HepG2 (cell line): Measurements from ENCODE around the gene CCS. TPM values are rescaled to one million over a fixed set of nuclear protein-coding genes. Genes with fewer than 3 reads are reported as not detected.

Source experiments
- AKNA ChIP-seq: sonication (generic); formaldehyde crosslinking; IDR thresholded peaks from 2 replicates; pipeline ENCODE4 v1.4.0; 2020; ENCODE audit warnings: missing genetic modification reagents, borderline replicate concordance
- GTF3A ChIP-seq: sonication (generic); formaldehyde crosslinking; conservative IDR thresholded peaks from 2 replicates; pipeline ENCODE4 v1.4.0; 2020; ENCODE audit warnings: mild to moderate bottlenecking, missing genetic modification reagents
- HDAC6 ChIP-seq: fragments of 200-600 bp; sonication (generic); IDR thresholded peaks from 2 replicates; pipeline ENCODE4 v1.7.0; 2017; ENCODE audit warnings: mild to moderate bottlenecking, antibody characterized with exemption, low read length, low read depth
- HNRNPL ChIP-seq: fragments of 200-400 bp; formaldehyde crosslinking; IDR thresholded peaks from 2 replicates; pipeline ENCODE4 v1.6.1; 2017; ENCODE audit warnings: mild to moderate bottlenecking, low read depth, low read length
- ISX ChIP-seq: sonication (generic); formaldehyde crosslinking; conservative IDR thresholded peaks from 2 replicates; pipeline ENCODE4 v1.5.0; 2020; ENCODE audit warnings: missing genetic modification reagents
- KDM1A ChIP-seq: IDR thresholded peaks from 2 replicates; pipeline ENCODE4 v1.6.1; 2016; ENCODE audit warnings: missing compliant biosample characterization
- KMT2B ChIP-seq: IDR thresholded peaks from 2 replicates; pipeline ENCODE4 v1.6.1; 2016; ENCODE audit warnings: missing genetic modification reagents, missing compliant biosample characterization
- PCBP1 ChIP-seq: fragments of 200-400 bp; formaldehyde crosslinking; IDR thresholded peaks from 2 replicates; pipeline ENCODE4 v1.6.1; 2017; ENCODE audit warnings: mild to moderate bottlenecking, low read depth, low read length, borderline replicate concordance
- RXRA ChIP-seq: sonication (generic); formaldehyde crosslinking; IDR thresholded peaks from 2 replicates; pipeline ENCODE4 v1.5.1; 2020; ENCODE audit warnings: missing genetic modification reagents
- SRF ChIP-seq: IDR thresholded peaks from 2 replicates; pipeline ENCODE4 v1.6.1; 2011; ENCODE audit warnings: mild to moderate bottlenecking, low read depth, low read length, moderate library complexity
- SYNCRIP ChIP-seq: fragments of 200-400 bp; formaldehyde crosslinking; IDR thresholded peaks from 2 replicates; pipeline ENCODE4 v1.6.1; 2018; ENCODE audit warnings: mild to moderate bottlenecking, low read depth, low read length; ENCODE audit not compliant: insufficient read depth
- ZFP36L2 ChIP-seq: sonication (generic); formaldehyde crosslinking; IDR thresholded peaks from 2 replicates; pipeline ENCODE4 v1.4.0; 2020; ENCODE audit warnings: missing genetic modification reagents
- ZNF138 ChIP-seq: sonication (generic); formaldehyde crosslinking; IDR thresholded peaks from 2 replicates; pipeline ENCODE4 v1.5.0; 2020; ENCODE audit warnings: mild to moderate bottlenecking, low read depth, missing genetic modification reagents
- ZNF224 ChIP-seq: sonication (generic); formaldehyde crosslinking; IDR thresholded peaks from 2 replicates; pipeline ENCODE4 v1.5.0; 2020; ENCODE audit warnings: mild to moderate bottlenecking, missing genetic modification reagents
- ZNF44 ChIP-seq: sonication (generic); formaldehyde crosslinking; IDR thresholded peaks from 2 replicates; pipeline ENCODE4 v1.5.1; 2020; ENCODE audit warnings: mild to moderate bottlenecking, missing genetic modification reagents
- ZNF484 ChIP-seq: sonication (generic); formaldehyde crosslinking; IDR thresholded peaks from 2 replicates; pipeline ENCODE4 v1.5.1; 2020; ENCODE audit warnings: mild to moderate bottlenecking, low read depth, missing genetic modification reagents, borderline replicate concordance
- ZNF639 ChIP-seq: conservative IDR thresholded peaks from 2 replicates; pipeline ENCODE4 v1.6.1; 2018; ENCODE audit warnings: missing genetic modification reagents
- polyA plus RNA-seq, 8 experiments: library from polyadenylated mRNA; depleted of rRNA in 3 of 8; stranded (reverse) in 7 of 8; unstranded in 1 of 8; fragments of >200 nt; fragmentation: Illumina TruSeq in 4 of 8; extraction: Trizol in 4 of 8; gene quantifications; 2 replicates each; pipeline versions ENCODE4 v1.2.1 to v1.2.3, GENCODE V29; 2011 to 2016; ENCODE audit warnings: low read depth in 4 of 8, missing spikeins in 1 of 8, mixed read lengths in 1 of 8; ENCODE audit not compliant: insufficient read depth in 1 of 8
- total RNA-seq, 5 experiments: library from RNA; depleted of rRNA; stranded (reverse); fragments of >200 nt; fragmentation: Illumina TruSeq; extraction: Trizol; gene quantifications; 2 replicates each; pipeline ENCODE4 v1.2.3, GENCODE V29; 2016; ENCODE audit warnings: low read depth in 1 of 5
- TF ChIP-seq, protein P1 (sequence below): sonication (generic); formaldehyde crosslinking; IDR thresholded peaks from 2 replicates; pipeline ENCODE4 v1.4.0; 2020; ENCODE audit warnings: mild to moderate bottlenecking, missing genetic modification reagents
- TF ChIP-seq, protein P2 (sequence below): sonication (generic); formaldehyde crosslinking; IDR thresholded peaks from 2 replicates; pipeline ENCODE4 v1.4.0; 2020; ENCODE audit warnings: missing genetic modification reagents, borderline replicate concordance

Gene CCS
- total and polyA plus RNA-seq, 2 of the 13 experiments (the other 11 are each of a cell fraction or from before 2014, with no cell fraction given) = 25.4 to 44.6 TPM

- TF ChIP-seq ISX = no peak
- TF ChIP-seq ZNF224 (CRISPR knock-in tag) = 0 out of 2 replicates have a peak, but pooled peaks have one; percentile 30
- TF ChIP-seq ZFP36L2 (CRISPR knock-in tag) = no peak
- peak; percentile 20; the same call in 1 of the 2 replicates for TF ChIP-seq ZNF639 (CRISPR knock-in tag)
- TF ChIP-seq HNRNPL = no peak
- TF ChIP-seq KDM1A = peak; percentile 90
- peak; percentile 89; the same call in 1 of the 2 replicates for TF ChIP-seq SRF
- TF ChIP-seq AKNA (CRISPR knock-in tag) = no peak
- TF ChIP-seq PCBP1 = peak; percentile 66; the same call in 1 of the 2 replicates
- no peak for TF ChIP-seq ZNF484 (CRISPR knock-in tag)
- TF ChIP-seq RXRA (CRISPR knock-in tag) = peak; percentile 22; the same call in 1 of the 2 replicates
- TF ChIP-seq, protein P1, sequence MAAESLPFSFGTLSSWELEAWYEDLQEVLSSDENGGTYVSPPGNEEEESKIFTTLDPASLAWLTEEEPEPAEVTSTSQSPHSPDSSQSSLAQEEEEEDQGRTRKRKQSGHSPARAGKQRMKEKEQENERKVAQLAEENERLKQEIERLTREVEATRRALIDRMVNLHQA (CRISPR knock-in tag) = no peak
- TF ChIP-seq, protein P2, sequence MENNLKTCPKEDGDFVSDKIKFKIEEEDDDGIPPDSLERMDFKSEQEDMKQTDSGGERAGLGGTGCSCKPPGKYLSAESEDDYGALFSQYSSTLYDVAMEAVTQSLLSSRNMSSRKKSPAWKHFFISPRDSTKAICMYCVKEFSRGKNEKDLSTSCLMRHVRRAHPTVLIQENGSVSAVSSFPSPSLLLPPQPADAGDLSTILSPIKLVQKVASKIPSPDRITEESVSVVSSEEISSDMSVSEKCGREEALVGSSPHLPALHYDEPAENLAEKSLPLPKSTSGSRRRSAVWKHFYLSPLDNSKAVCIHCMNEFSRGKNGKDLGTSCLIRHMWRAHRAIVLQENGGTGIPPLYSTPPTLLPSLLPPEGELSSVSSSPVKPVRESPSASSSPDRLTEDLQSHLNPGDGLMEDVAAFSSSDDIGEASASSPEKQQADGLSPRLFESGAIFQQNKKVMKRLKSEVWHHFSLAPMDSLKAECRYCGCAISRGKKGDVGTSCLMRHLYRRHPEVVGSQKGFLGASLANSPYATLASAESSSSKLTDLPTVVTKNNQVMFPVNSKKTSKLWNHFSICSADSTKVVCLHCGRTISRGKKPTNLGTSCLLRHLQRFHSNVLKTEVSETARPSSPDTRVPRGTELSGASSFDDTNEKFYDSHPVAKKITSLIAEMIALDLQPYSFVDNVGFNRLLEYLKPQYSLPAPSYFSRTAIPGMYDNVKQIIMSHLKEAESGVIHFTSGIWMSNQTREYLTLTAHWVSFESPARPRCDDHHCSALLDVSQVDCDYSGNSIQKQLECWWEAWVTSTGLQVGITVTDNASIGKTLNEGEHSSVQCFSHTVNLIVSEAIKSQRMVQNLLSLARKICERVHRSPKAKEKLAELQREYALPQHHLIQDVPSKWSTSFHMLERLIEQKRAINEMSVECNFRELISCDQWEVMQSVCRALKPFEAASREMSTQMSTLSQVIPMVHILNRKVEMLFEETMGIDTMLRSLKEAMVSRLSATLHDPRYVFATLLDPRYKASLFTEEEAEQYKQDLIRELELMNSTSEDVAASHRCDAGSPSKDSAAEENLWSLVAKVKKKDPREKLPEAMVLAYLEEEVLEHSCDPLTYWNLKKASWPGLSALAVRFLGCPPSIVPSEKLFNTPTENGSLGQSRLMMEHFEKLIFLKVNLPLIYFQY (CRISPR knock-in tag) = 0 out of 2 replicates have a peak, but pooled peaks have one; percentile 4
- TF ChIP-seq SYNCRIP = no peak
- no peak for TF ChIP-seq ZNF138 (CRISPR knock-in tag)
- TF ChIP-seq ZNF44 = 0 out of 2 replicates have a peak, but pooled peaks have one; percentile 39
- no peak for TF ChIP-seq GTF3A
- TF ChIP-seq HDAC6 = no peak
- TF ChIP-seq KMT2B (CRISPR knock-in tag) = no peak
Observed at GRCh38 chr11:66546368-66546965, 46.5 kb upstream of the CCS start, which contains the start of gene ACTN3 (continued).
